Thyroid gland (tissue), 4 donors: ENCODE results near the gene PIGU. TPM values are rescaled to one million over a fixed set of nuclear protein-coding genes. Genes with fewer than 3 reads are reported as not detected.

Experiments used
- DNase-seq, 2 donors: peaks; one replicate each; pipeline ENCODE4 v3.0.0-alpha.2; 2019
- H3K27ac ChIP-seq, 3 donors: fragments of 200-600 bp; sonication (generic); 1 replicate in 2 of 3; 2 replicates in 1 of 3; pipeline ENCODE4 v1.5.1; 2016 to 2019; ENCODE audit warnings: mild to moderate bottlenecking in 1 of 3, moderate library complexity in 1 of 3
- H3K27me3 ChIP-seq: fragments of 200-600 bp; sonication (generic); one replicate; pipeline ENCODE4 v1.5.1; 2019
- H3K36me3 ChIP-seq, 2 donors: fragments of 200-600 bp; sonication (generic); one replicate each; pipeline ENCODE4 v1.5.1; 2016 to 2019
- H3K4me1 ChIP-seq, 2 donors: fragments of 200-600 bp; sonication (generic); one replicate each; pipeline ENCODE4 v1.5.1; 2017 to 2019
- H3K4me3 ChIP-seq, 3 donors: fragments of 200-600 bp; sonication (generic); replicated peaks in 1 of 3; 1 replicate in 2 of 3; 2 replicates in 1 of 3; pipeline ENCODE4 v1.5.1; 2016; ENCODE audit warnings: mild to moderate bottlenecking in 1 of 3
- H3K9me3 ChIP-seq: fragments of 200-600 bp; sonication (generic); one replicate; pipeline ENCODE4 v1.5.1; 2017
- POLR2A ChIP-seq, 2 donors: fragments of 450-650 bp; IDR thresholded peaks; one replicate each; pipeline ENCODE4 v1.6.1; 2017; ENCODE audit warnings: antibody characterized with exemption in 2 of 2, mild to moderate bottlenecking in 2 of 2, moderate library complexity in 1 of 2
- WGBS, 2 donors: methylation state at CpG; one replicate each; pipeline ENCODE4 v1.1.5; 2017; 5-methylcytosine and 5-hydroxymethylcytosine counted together
- intact Hi-C: fragments of 100-400 bp; cut with DNase I; formaldehyde crosslinking; loops from one replicate; pipeline ENCODE4 v1.15.1; 2023
- small RNA-seq: library from RNA; depleted of rRNA; stranded (forward); fragments of <200 nt; gene quantifications from one replicate; pipeline ENCODE3, GENCODE V24; 2016
- total RNA-seq, 4 donors: library from RNA; depleted of rRNA; stranded (reverse); fragments of >200 nt; gene quantifications; one replicate each; pipeline ENCODE4 v1.2.3, GENCODE V29; 2016
- TF ChIP-seq, protein P1 (sequence below), 6 experiments: fragments of 200-600 bp in 3 of 6; fragments of 450-650 bp in 3 of 6; sonication (generic) in 3 of 6; IDR thresholded peaks; one replicate each; pipeline ENCODE4 v1.5.1; 2016 to 2019; ENCODE audit warnings: antibody characterized with exemption in 6 of 6, mild to moderate bottlenecking in 2 of 6, inconsistent platforms in 1 of 6, moderate library complexity in 1 of 6

Gene PIGU
- total RNA-seq, 4 donors from 2014 or later = 12.1 to 25.8 (median 18.0) TPM

DNA sequence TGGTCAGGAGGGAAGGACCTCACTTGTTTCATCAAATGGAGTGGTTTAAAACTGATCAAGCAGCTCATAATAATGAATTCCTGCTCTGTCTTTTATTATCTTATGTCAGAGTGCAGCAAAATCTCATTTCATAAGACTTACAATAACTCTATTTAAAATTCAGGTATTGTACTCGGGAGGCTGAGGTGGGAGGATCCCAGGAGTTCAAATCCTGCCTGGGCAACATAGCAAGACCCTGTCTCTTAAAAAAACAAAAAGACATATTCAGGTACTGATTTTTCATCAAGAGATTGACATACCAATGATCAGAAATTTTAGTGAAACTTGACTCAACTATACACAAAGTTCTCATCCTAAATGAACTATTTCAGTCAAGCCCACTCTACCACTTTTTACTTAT is 166.3 kb downstream of the PIGU start:
- intact Hi-C loops = no loop called here
- H3K27me3 ChIP-seq = no peaks in the 10 kb centered on the region
- H3K4me3 ChIP-seq = no peak overlapping the region
- H3K27ac ChIP-seq = peak overlapping the region; percentile 8 to 83 (median 80)
- H3K36me3 ChIP-seq = peaks cover 11 to 18% of the 10 kb centered on the region in 2 donors
- DNase-seq = no peak
- no peak for TF ChIP-seq POLR2A (IDR thresholded peaks at IDR 0.05)
- TF ChIP-seq, protein P1, sequence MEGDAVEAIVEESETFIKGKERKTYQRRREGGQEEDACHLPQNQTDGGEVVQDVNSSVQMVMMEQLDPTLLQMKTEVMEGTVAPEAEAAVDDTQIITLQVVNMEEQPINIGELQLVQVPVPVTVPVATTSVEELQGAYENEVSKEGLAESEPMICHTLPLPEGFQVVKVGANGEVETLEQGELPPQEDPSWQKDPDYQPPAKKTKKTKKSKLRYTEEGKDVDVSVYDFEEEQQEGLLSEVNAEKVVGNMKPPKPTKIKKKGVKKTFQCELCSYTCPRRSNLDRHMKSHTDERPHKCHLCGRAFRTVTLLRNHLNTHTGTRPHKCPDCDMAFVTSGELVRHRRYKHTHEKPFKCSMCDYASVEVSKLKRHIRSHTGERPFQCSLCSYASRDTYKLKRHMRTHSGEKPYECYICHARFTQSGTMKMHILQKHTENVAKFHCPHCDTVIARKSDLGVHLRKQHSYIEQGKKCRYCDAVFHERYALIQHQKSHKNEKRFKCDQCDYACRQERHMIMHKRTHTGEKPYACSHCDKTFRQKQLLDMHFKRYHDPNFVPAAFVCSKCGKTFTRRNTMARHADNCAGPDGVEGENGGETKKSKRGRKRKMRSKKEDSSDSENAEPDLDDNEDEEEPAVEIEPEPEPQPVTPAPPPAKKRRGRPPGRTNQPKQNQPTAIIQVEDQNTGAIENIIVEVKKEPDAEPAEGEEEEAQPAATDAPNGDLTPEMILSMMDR (IDR thresholded peaks at IDR 0.05) = no peak
- WGBS, 2 donors = 93% methylated on average over 1 of the region's 1 CpG
- H3K4me1 ChIP-seq = peaks cover 26 to 38% of the 10 kb centered on the region in 2 donors
- no peaks in the 10 kb centered on the region for H3K9me3 ChIP-seq

Small RNA genes lying within 50 kb of the gene (small RNA-seq; reads per million reads assigned to genes)
- gene AL118520.1 (not detected), gene RF00019 (not detected)

Other genes starting within 250 kb of the PIGU start
- 100 to 1,000 TPM; 119 to 231 (median 210) TPM for gene DYNLRB1, start 160.7 kb downstream of the PIGU start, total RNA-seq
- 100 to 1,000 TPM; 119 to 163 (median 130) TPM for gene MAP1LC3A, start 118.4 kb downstream of the PIGU start, total RNA-seq
- gene TP53INP2, start 27.3 kb upstream of the PIGU start, total RNA-seq = 10 to 100 TPM; 21.9 to 39.7 (median 31.2) TPM
- 10 to 100 TPM; 26.5 to 33.8 (median 32.3) TPM for gene NCOA6, start 148.6 kb upstream of the PIGU start, total RNA-seq
- gene GGT7, start 195.8 kb upstream of the PIGU start, total RNA-seq = 10 to 100 TPM; 24.1 to 41.1 (median 37.6) TPM
- gene ACSS2, start 199.5 kb upstream of the PIGU start, total RNA-seq = 10 to 100 TPM; 48.5 to 89.6 (median 68.1) TPM